ENCODE measurements around the gene MZT1. TPM values are rescaled to one million over a fixed set of nuclear protein-coding genes. Genes with fewer than 3 reads are reported as not detected.

MZT1 gene
- 14.0 and 20.0 TPM in 2 replicates for total RNA-seq

GRCh38 chr13:72727417-72728289, at the start of gene MZT1, which contains the start of gene BORA:
Gene MZT1 (minus strand): TSS chr13:72727629. CDS start chr13:72727602, 27 bp downstream.
Gene BORA (plus strand): TSS chr13:72727923. CDS start chr13:72728941, 1,018 bp downstream.

Other genes starting within 250 kb of the MZT1 start
- 8.2 and 11.3 TPM in 2 replicates for gene BORA, start 294 bp upstream of the MZT1 start, total RNA-seq
- gene DIS3, start 54.3 kb upstream of the MZT1 start, total RNA-seq, result 25.7 and 32.6 TPM in 2 replicates
- gene PIBF1, start 54.5 kb upstream of the MZT1 start, total RNA-seq, result 8.3 and 32.4 TPM in 2 replicates

Data from airway epithelial cell (primary cell).